ENCODE results near the gene NAPA.

NAPA gene

GRCh38 chr19:47450478-47450877 is 64.4 kb downstream of the NAPA start:
- no peak for DNase-seq

- no peak for DNase-seq
Measured at GRCh38 chr19:47448360-47448727, 66.5 kb downstream of the NAPA start.

GRCh38 chr19:47447470-47448359 is 67.1 kb downstream of the NAPA start:
- DNase-seq = peak; percentile 85

- peak; percentile 66 for DNase-seq
Measured at GRCh38 chr19:47446534-47447469, 68.1 kb downstream of the NAPA start.

GRCh38 chr19:47445937-47446402 is 68.9 kb downstream of the NAPA start:
- peak; percentile 56 for DNase-seq

- no peak for DNase-seq
Measured at GRCh38 chr19:47445527-47445926, 69.3 kb downstream of the NAPA start.

- no peak for DNase-seq
Measured at GRCh38 chr19:47444388-47444821, 70.5 kb downstream of the NAPA start.

- no peak for DNase-seq
Measured at GRCh38 chr19:47443331-47443730, 71.5 kb downstream of the NAPA start.

- DNase-seq = no peak
Measured at GRCh38 chr19:47438793-47439220, 76.1 kb downstream of the NAPA start.

All from stimulated activated CD8-positive, alpha-beta memory T cell treated with anti-CD3 and anti-CD28 coated beads, Interleukin-4, amount 100 ng/mL, for 48 hours (primary cell).